ENCODE data around the gene COL27A1.

DNA sequence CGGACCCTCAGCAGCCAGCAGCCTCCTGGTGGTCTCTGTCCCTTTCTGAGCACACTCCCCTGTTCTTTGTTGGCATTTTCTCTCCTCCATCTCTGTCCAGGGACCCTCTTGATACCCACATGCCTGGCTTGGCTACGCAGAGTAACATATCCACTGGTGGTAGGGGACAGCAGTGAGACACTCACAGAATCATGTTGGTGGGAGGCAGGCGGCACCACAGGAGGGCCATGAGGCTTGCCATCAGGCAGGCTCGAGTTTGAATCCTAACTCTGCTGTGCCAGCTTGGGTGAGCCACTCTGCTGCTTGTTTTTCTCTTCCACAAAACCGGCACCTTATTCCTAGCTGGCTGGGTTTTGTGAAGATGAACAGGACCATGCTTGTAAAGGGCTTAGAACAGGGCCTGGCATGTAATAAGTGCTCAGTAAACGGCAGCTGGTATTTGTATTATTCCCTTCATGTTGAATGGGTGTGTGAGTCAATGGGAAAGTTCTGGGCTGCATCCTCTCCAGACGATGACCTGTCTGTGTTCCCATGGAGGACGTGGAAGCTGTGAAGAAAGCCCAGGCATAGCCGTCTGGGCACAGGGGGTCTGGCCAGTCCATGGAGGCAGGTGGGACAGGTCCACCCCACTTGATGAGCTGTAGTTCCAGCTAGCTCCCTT lies 2.3 kb downstream of the COL27A1 start:
- TF ChIP-seq POLR2AphosphoS5 (IDR thresholded peaks at IDR 0.05; ENCODE audit: low read depth, low read length) (no peak), SIN3A (IDR thresholded peaks at IDR 0.05; ENCODE audit: borderline replicate concordance, insufficient read depth, low read length) (no peak)
